ENCODE measurements around the gene PRKCE.

GRCh38 chr2:46127176-46127575 is 475.7 kb downstream of the PRKCE start:
- TF ChIP-seq GATA2 (IDR thresholded peaks at IDR 0.05; ENCODE audit: low read depth, low read length), result no peak
- no peak for TF ChIP-seq GATA3 (IDR thresholded peaks at IDR 0.05; ENCODE audit: low read depth, low read length)
